ENCODE measurements around the gene PPP1R2B. TPM values are rescaled to one million over a fixed set of nuclear protein-coding genes. Genes with fewer than 3 reads are reported as not detected.
A peak's percentile ranks its signal among the peaks of the same experiment; 100 is the strongest.

The PPP1R2B gene
- total RNA-seq, 4 donors from 2014 or later, result 0.11 to 0.15 TPM; not detected in 2

GRCh38 chr5:156834916-156835315 is 15.2 kb upstream of the PPP1R2B start:
- in situ Hi-C loops (cut with MboI; ENCODE audit: low sequenced_read_pairs in 4 of 4), result loop anchor here in 1 of 4 donors (25.0 kb wide), 1 partner anchor 1698 kb away; no protein-coding TSS in a partner anchor
- Histone ChIP-seq H3K27me3 (no peaks in the 10 kb centered on the region), H3K36me3 (no peaks in the 10 kb centered on the region), H3K4me3 (no peak overlapping the region), H3K4me1 (no peaks in the 10 kb centered on the region), H3K9me3 (no peaks in the 10 kb centered on the region), H3K27ac (no peak overlapping the region)
- no peak for TF ChIP-seq POLR2A (IDR thresholded peaks at IDR 0.05)
- TF ChIP-seq CTCF (IDR thresholded peaks at IDR 0.05 in 4 of 5, conservative IDR thresholded peaks at IDR 0.05 in 1 of 5), result no peak
- DNase-seq (no peak), ATAC-seq (no peak)
- intact Hi-C loops (cut with DNase I; ENCODE audit: low total_unique reads), result no loop called here

- in situ Hi-C loops (cut with MboI; ENCODE audit: low sequenced_read_pairs in 4 of 4), result loop anchor here in 1 of 4 donors (25.0 kb wide), 1 partner anchor 1699 kb away; no protein-coding TSS in a partner anchor
- Histone ChIP-seq H3K27me3 (no peaks in the 10 kb centered on the region), H3K27ac (no peak overlapping the region), H3K4me1 (no peaks in the 10 kb centered on the region), H3K4me3 (no peak overlapping the region), H3K36me3 (no peaks in the 10 kb centered on the region), H3K9me3 (no peaks in the 10 kb centered on the region)
- intact Hi-C loops (cut with DNase I; ENCODE audit: low total_unique reads), result no loop called here
- no peak for ATAC-seq
- DNase-seq, result no peak
- TF ChIP-seq POLR2A (IDR thresholded peaks at IDR 0.05) (no peak), CTCF (IDR thresholded peaks at IDR 0.05 in 4 of 5, conservative IDR thresholded peaks at IDR 0.05 in 1 of 5) (no peak)
These were observed 14.2 kb upstream of the PPP1R2B start for GRCh38 chr5:156835905-156836304.

DNA sequence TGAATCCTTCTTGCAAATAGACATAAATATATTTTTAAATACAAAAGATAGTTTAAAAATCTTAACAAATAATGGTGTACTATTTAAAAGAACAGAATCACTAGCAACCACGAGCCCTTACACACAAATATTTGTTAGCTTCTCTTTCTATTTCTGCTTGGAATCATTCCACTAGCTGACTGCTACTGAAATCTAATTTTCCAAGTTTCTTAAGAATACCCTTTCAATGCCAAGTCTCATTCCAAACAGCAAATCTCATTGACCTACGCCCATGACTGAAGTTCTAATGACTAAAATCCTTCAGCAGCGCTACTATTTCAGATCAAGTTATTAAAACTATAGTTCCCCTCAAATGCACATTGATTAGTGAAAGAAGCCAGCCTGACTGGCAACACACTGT is 13.2 kb upstream of the PPP1R2B start:
- DNase-seq, result no peak
- no peaks in the 10 kb centered on the region for H3K36me3 ChIP-seq
- no peaks in the 10 kb centered on the region for H3K9me3 ChIP-seq
- TF ChIP-seq CTCF (IDR thresholded peaks at IDR 0.05 in 4 of 5, conservative IDR thresholded peaks at IDR 0.05 in 1 of 5) (no peak), POLR2A (IDR thresholded peaks at IDR 0.05) (no peak)
- H3K27me3 ChIP-seq, result no peaks in the 10 kb centered on the region
- intact Hi-C loops (cut with DNase I; ENCODE audit: low total_unique reads), result no loop called here
- ATAC-seq, result no peak
- no peak overlapping the region for H3K27ac ChIP-seq
- in situ Hi-C loops (cut with MboI; ENCODE audit: low sequenced_read_pairs in 4 of 4), result loop anchor here in 1 of 4 donors (25.0 kb wide), 1 partner anchor 1700 kb away; no protein-coding TSS in a partner anchor
- H3K4me1 ChIP-seq, result peaks cover 0 to 4% of the 10 kb centered on the region in 2 donors
- no peak overlapping the region for H3K4me3 ChIP-seq

- intact Hi-C loops (cut with DNase I; ENCODE audit: low total_unique reads), result no loop called here
- TF ChIP-seq POLR2A (IDR thresholded peaks at IDR 0.05), result no peak
- no peak for DNase-seq
- no peaks in the 10 kb centered on the region for H3K36me3 ChIP-seq
- no peak overlapping the region for H3K4me3 ChIP-seq
- no peak for ATAC-seq
- in situ Hi-C loops (cut with MboI; ENCODE audit: low sequenced_read_pairs in 4 of 4), result loop anchor here in 1 of 4 donors (25.0 kb wide), 1 partner anchor 1702 kb away; no protein-coding TSS in a partner anchor
- H3K4me1 ChIP-seq, result peaks cover 0 to 6% of the 10 kb centered on the region in 2 donors
- no peaks in the 10 kb centered on the region for H3K9me3 ChIP-seq
- no peaks in the 10 kb centered on the region for H3K27me3 ChIP-seq
- no peak overlapping the region for H3K27ac ChIP-seq
These were observed 11.1 kb upstream of the PPP1R2B start for GRCh38 chr5:156838961-156839360.

DNA sequence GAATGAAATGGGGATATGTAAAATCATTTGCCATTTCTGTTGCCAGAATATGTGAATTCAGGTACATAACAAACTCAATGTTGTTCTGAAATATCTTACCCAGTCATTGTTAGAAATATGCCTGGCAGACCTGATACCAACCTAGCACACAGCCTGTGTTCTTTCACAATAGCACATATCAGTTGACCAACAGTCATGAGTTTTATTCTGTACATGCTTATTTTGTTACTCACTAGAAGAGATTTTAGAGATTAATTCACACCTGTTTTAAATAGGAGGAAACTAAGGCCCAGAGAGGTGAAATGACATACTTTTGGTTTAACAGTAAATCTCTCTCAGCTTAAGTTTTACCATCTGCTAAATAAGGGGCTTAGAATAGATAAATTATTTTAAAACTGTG is 8.4 kb upstream of the PPP1R2B start:
- Histone ChIP-seq H3K27ac (peak overlapping the region in 1 of 4 donors; percentile 38), H3K27me3 (no peaks in the 10 kb centered on the region), H3K36me3 (no peaks in the 10 kb centered on the region), H3K9me3 (no peaks in the 10 kb centered on the region), H3K4me1 (peaks cover 0 to 6% of the 10 kb centered on the region in 2 donors), H3K4me3 (no peak overlapping the region)
- no peak for TF ChIP-seq CTCF (IDR thresholded peaks at IDR 0.05 in 4 of 5, conservative IDR thresholded peaks at IDR 0.05 in 1 of 5)
- peak; percentile 91 to 92 for ATAC-seq
- intact Hi-C loops (cut with DNase I; ENCODE audit: low total_unique reads), result no loop called here
- in situ Hi-C loops (cut with MboI; ENCODE audit: low sequenced_read_pairs in 4 of 4), result loop anchor here in 1 of 4 donors (25.0 kb wide), 1 partner anchor 1704 kb away; no protein-coding TSS in a partner anchor
- no peak for DNase-seq

Measured in gastrocnemius medialis (tissue), 4 donors.